Aorta (tissue), 5 donors: Measurements from ENCODE around the gene IFI30. TPM values are rescaled to one million over a fixed set of nuclear protein-coding genes. Genes with fewer than 3 reads are reported as not detected.

Source experiments
- ATAC-seq: fragments of 200-7000 bp; cut with Tn5 transposase; one replicate; pipeline ENCODE4 v1.9.1; 2022; ENCODE audit warnings: moderate library complexity; ENCODE audit not compliant: low FRiP score
- DNase-seq, 2 donors: peaks; one replicate each; pipeline ENCODE4 v3.0.0-alpha.2; 2020
- H3K27ac ChIP-seq, 2 donors: one replicate each; pipeline ENCODE4 v1.5.1; 2013; ENCODE audit warnings: low read length in 2 of 2, mild to moderate bottlenecking in 2 of 2, moderate library complexity in 2 of 2, control low read depth in 1 of 2, inconsistent platforms in 1 of 2, low read depth in 1 of 2
- H3K27me3 ChIP-seq, 2 donors: one replicate each; pipeline ENCODE4 v1.6.1; 2013; ENCODE audit warnings: control low read depth in 1 of 2, low read length in 1 of 2, mild to moderate bottlenecking in 1 of 2, moderate library complexity in 1 of 2; ENCODE audit not compliant: insufficient read depth in 2 of 2, control insufficient read depth in 1 of 2
- H3K36me3 ChIP-seq, 2 donors: one replicate each; pipeline ENCODE4 v1.6.1; 2013; ENCODE audit warnings: control low read depth in 1 of 2, low read length in 1 of 2, mild to moderate bottlenecking in 1 of 2; ENCODE audit not compliant: insufficient read depth in 2 of 2, control insufficient read depth in 1 of 2
- H3K4me1 ChIP-seq, 2 donors: one replicate each; pipeline ENCODE4 v1.6.1; 2013; ENCODE audit warnings: low read length in 2 of 2, control low read depth in 1 of 2, mild to moderate bottlenecking in 1 of 2, moderate library complexity in 1 of 2; ENCODE audit not compliant: insufficient read depth in 2 of 2, control insufficient read depth in 1 of 2
- H3K4me3 ChIP-seq, 2 donors: one replicate each; pipeline ENCODE4 v1.5.1; 2013; ENCODE audit warnings: low read length in 2 of 2, control low read depth in 1 of 2, mild to moderate bottlenecking in 1 of 2
- H3K9me3 ChIP-seq: one replicate; pipeline ENCODE4 v1.6.1; 2013; ENCODE audit warnings: mild to moderate bottlenecking, low read length; ENCODE audit not compliant: control insufficient read depth
- WGBS, 2 donors: extraction: QIAGEN DNeasy Blood & Tissue Kit; methylation state at CpG; one replicate each; pipeline ENCODE4 v1.1.7; 2013; 5-methylcytosine and 5-hydroxymethylcytosine counted together
- intact Hi-C, 2 donors: fragments of 100-400 bp; cut with DNase I; formaldehyde crosslinking; loops; one replicate each; pipeline versions ENCODE4 v1.14.2 to v1.15.0; 2022
- polyA plus RNA-seq, 2 donors: library from polyadenylated mRNA; stranded (reverse); fragments of 200-250 nt; gene quantifications; one replicate each; pipeline ENCODE4 v1.2.3, GENCODE V29; 2013
- total RNA-seq, 2 donors: library from RNA; stranded (reverse); fragmentation: NEBNext Ultra II Directional; extraction: Animal tissue kit (Norgen Biotek cat#: 25700); gene quantifications; one replicate each; pipeline ENCODE4 v1.2.1, GENCODE V29; 2021
- donor health status: healthy with polysubstance abuse.
- donor health status: Bipolar disorder and iron deficiency.
- donor health status: DM: no; HTN: no; CAD: no.
- donor health status: DM: no; HTN: no; CAD: no.
- donor health status: DM: yes; HTN: yes; CAD: no.

The IFI30 gene
- total and polyA plus RNA-seq, 4 donors = 35.0 to 107 (median 89.0) TPM

DNA sequence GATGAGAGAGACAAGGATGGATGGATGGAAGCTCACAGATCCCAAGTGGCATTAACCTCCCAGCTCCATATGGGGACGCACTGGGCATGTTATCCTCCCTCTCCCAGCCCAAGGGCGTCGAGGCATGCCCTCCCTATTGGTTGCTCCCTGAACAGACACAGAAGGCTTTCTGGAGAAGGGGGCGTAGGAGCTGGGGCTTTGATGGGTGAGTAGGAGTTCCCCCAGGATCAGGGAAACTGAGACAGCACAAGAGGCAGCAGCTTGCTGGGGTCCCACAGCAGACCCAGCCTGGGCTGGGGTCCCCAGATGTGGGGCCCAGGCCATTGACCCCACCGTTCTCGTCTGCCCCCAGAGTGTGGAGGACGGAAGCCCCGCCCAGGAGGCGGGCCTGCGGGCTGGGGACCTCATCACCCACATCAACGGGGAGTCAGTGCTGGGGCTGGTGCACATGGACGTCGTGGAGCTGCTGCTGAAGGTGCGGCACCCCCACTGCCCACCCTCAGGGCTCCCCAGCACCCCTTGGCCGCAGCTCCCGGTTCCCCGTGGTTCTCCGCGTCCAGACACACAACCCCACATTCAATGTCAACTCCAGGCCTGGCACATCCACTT is 28.1 kb upstream of the IFI30 start:
- intact Hi-C loops = no loop called here
- ATAC-seq (peak; percentile 31), DNase-seq (no peak)
- no peaks in the 10 kb centered on the region for H3K9me3 ChIP-seq
- no peaks in the 10 kb centered on the region for H3K27me3 ChIP-seq
- H3K4me3 ChIP-seq = no peak overlapping the region
- peaks cover 0 to 2% of the 10 kb centered on the region in 2 donors for H3K36me3 ChIP-seq
- no peaks in the 10 kb centered on the region for H3K4me1 ChIP-seq
- no peak overlapping the region for H3K27ac ChIP-seq
- WGBS, 2 donors = 94% methylated on average over 19 of the region's 19 CpGs

DNA sequence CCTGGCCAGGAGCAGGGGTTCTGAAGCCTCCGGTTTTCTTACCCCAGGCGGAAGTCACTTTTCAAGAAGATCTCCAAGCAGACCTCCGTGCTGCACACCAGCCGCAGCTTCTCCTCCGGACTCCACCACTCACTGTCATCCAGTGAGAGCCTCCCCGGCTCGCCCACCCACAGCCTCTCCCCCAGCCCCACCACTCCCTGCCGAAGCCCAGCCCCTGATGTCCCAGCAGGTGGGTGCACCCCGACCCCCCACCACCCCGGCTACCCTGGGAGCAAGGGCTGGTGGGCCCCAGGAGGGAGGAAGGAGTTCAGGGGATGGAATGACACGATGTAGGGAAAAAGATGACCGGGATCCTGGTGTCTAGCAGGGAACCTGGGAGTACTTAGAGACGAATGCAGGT is 26.2 kb upstream of the IFI30 start:
- no peaks in the 10 kb centered on the region for H3K4me1 ChIP-seq
- DNase-seq (no peak), ATAC-seq (no peak)
- intact Hi-C loops = no loop called here
- no peaks in the 10 kb centered on the region for H3K9me3 ChIP-seq
- WGBS, 2 donors = 90 to 91% methylated on average over 13 of the region's 13 CpGs
- peaks cover 0 to 2% of the 10 kb centered on the region in 2 donors for H3K36me3 ChIP-seq
- H3K27ac ChIP-seq = no peak overlapping the region
- no peak overlapping the region for H3K4me3 ChIP-seq
- H3K27me3 ChIP-seq = no peaks in the 10 kb centered on the region

DNA sequence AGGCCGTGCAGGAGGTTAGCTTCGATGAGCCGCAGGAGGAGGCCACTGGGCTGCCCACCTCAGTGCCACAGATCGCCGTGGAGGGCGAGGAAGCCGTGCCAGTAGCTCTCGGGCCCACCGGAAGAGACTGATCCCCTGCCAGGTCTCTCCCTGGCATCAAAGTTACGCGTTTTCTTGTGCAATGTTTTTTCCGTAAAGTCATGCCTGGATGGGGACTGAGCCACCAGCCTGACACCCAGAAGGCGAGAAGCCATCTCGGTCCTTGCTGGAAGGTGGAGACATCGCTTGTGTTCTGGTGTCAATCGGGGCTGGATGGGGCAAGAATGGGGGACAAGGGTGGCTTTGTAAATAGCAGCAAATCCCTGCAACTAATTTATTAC is 24.0 kb upstream of the IFI30 start:
- WGBS, 2 donors = 85 to 88% methylated on average over 16 of the region's 16 CpGs
- no peaks in the 10 kb centered on the region for H3K4me1 ChIP-seq
- no peak overlapping the region for H3K4me3 ChIP-seq
- no peak for DNase-seq
- H3K27me3 ChIP-seq = no peaks in the 10 kb centered on the region
- H3K9me3 ChIP-seq = no peaks in the 10 kb centered on the region
- no peak for ATAC-seq
- intact Hi-C loops = no loop called here
- no peak overlapping the region for H3K27ac ChIP-seq
- H3K36me3 ChIP-seq = no peaks in the 10 kb centered on the region

DNA sequence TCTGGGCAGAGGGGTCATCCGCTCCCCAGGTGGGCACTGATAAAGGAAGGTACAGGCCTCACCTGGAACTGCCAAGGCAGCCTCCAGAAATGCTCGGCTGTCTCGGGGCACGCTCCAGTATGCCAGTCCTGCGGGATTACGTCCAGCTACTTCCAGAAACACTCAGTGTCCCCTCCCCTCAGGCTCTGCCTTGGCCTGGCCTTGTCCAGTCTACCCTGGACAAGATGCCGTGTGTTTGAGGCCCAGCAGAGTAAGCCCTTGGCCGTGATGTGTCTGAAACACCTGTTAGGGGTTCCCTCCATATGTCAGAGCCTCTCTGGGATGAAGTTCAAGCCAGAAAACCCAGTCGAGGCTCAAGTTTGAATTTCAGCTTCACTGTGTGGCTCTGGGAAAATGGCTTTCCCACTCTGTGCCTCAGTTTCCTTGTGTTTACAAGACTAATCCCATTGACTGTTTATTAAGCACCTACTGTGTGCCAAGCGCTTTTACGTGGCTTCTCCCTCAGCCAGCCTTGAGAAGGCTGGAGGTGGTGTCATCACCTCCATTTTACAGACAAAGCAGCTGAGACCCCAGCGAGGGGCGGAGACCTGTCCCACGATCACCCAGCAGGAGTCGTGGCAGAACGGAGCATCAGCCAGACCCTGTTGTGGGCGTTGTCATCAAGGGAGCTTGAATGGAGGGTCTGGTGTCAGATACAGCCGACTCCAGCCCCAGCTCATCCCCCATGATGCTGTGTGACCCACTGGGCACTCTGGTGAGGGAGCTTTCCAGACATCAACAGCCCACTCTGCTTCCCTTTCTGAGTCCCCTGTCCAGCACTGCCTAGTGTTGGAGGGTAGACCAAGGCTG is 22.6 kb upstream of the IFI30 start:
- intact Hi-C loops = loop anchor here (5.0 to 10.0 kb wide), 3 partner anchors 34 to 146 kb away; partner anchors contain the start of gene ARRDC2 (in 2 of the 2)
- no peak for ATAC-seq

DNA sequence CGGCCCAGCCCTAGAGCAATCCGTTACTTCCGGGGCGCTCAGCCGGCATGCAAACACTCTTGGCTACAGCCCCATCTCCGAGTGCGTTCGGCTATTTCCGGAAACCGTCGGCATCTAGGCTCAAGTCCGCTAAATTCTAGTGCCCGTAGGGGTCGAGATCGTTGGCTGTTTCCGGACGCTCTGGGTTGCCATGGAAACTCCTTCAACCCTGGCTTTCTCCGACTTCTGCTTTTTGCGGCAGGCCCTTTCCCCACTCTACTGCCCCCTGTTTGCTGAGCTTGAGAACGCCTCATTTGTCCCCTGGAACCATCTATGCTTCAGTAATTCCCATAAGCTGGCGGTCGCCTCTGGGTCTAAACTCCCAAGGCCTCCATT is 21.2 kb upstream of the IFI30 start:
- ATAC-seq = peak; percentile 89
- Histone ChIP-seq H3K4me1 (peaks cover 0 to 2% of the 10 kb centered on the region in 2 donors), H3K27ac (peak overlapping the region in 1 of 2 donors; percentile 85), H3K36me3 (no peaks in the 10 kb centered on the region), H3K9me3 (no peaks in the 10 kb centered on the region), H3K27me3 (no peaks in the 10 kb centered on the region), H3K4me3 (peak overlapping the region; percentile 24 to 30)
- intact Hi-C loops = loop anchor here (5.0 to 10.0 kb wide), 3 partner anchors 35 to 148 kb away; partner anchors contain the start of gene ARRDC2 (in 2 of the 2)
- WGBS, 2 donors = 0% methylated on average over 22 of the region's 22 CpGs
- DNase-seq = peak; percentile 99

More for the DNA sequence above, 22.6 kb upstream of the IFI30 start:
- DNase-seq = no peak
- Histone ChIP-seq H3K4me1 (no peaks in the 10 kb centered on the region), H3K4me3 (no peak overlapping the region), H3K27ac (no peak overlapping the region), H3K27me3 (no peaks in the 10 kb centered on the region), H3K9me3 (no peaks in the 10 kb centered on the region), H3K36me3 (no peaks in the 10 kb centered on the region)
- 89 to 90% methylated on average over 18 of the region's 18 CpGs for WGBS, 2 donors

DNA sequence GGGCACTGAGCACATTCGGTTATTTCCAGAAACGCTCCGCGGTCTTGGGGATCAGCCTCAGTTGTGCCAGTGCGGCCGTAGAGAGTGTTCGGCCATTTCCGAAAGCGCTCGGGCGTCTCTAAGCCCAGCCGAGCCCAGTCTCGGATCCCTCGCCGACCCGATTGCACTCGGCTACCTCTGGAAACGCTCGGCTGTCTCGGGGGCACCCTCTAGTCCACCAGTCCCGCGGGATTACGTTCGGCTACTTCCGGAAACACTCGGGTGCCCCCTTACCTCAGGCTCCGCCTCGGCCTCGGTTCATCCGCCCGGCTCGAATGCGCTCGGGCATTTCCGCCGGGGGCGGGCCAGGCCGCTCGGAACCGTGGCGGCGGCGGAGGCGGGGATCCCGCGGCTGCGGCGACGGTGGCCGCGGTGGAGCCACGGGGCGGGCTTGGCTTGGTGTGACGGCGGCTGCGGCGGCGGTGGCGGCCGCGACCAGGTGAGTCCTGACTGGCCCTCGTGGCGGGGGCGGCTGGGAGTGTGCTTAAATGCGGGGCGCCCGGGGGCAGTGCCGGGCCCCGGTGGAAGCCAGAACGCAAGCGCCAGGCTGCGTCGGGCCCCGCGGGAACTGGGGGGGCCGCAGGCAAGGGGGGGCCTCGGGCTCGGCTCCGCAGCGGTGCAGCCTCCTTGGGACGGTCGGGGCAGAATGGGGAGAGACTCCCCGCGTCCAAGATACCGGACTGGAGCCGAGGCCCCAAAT is 20.6 kb upstream of the IFI30 start, which contains the start of gene PIK3R2:
PIK3R2 (plus strand) TSS at position 347 of the 739 bp plus-strand sequence. CDS start 2,717 bp downstream, outside the sequence.
- Histone ChIP-seq H3K36me3 (no peaks in the 10 kb centered on the region), H3K9me3 (no peaks in the 10 kb centered on the region), H3K4me1 (peaks cover 0 to 2% of the 10 kb centered on the region in 2 donors), H3K27ac (peak within 1 kb of the TSS in 1 of 2 donors; percentile 85), H3K27me3 (no peaks in the 10 kb centered on the region), H3K4me3 (peak within 1 kb of the TSS; percentile 24 to 65)
- ATAC-seq (peak; percentile 96), DNase-seq (peak; percentile 100)
- intact Hi-C loops = loop anchor here (5.0 to 10.0 kb wide), 3 partner anchors 36 to 148 kb away; partner anchors contain the start of gene ARRDC2 (in 2 of the 2)
- 1% methylated on average over 58 to 86 of the region's 86 CpGs for WGBS, 2 donors

DNA sequence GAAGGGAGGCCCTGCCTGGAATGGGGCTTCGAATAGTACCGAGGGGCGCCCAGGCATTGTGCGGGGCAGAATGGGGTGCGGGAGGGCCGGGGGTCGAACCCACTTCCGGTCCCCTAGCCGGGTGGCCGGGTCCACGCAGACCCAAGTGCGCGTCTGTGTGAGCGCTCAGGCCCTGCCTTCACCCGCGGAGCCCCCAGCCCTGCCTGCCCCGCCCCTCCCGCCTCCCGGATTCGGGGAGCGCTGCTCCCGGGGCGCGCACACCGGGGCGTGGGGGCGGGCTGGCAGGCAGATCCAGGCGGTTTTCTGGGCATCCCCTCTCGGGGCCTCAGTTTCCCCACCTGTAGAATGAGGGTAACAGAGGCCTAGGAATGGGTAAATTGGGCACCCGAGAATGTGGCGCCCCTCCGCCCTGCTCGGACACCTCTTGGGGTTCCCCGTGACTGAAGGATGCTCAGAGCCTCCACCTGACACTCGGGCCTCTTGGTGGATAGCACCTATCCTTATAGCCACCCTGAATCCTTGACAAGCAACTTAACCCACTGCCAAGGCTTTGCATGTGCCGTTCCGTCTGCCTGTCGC is 20.0 kb upstream of the IFI30 start:
- 1 to 2% methylated on average over 36 to 38 of the region's 38 CpGs for WGBS, 2 donors
- peaks cover 0 to 2% of the 10 kb centered on the region in 2 donors for H3K4me1 ChIP-seq
- H3K27ac ChIP-seq = peak overlapping the region in 1 of 2 donors; percentile 41
- intact Hi-C loops = loop anchor here (5.0 to 10.0 kb wide), 3 partner anchors 36 to 149 kb away; partner anchors contain the start of gene ARRDC2 (in 2 of the 2)
- ATAC-seq (no peak), DNase-seq (peak in 1 of 2 donors; percentile 66)
- H3K36me3 ChIP-seq = no peaks in the 10 kb centered on the region
- no peaks in the 10 kb centered on the region for H3K27me3 ChIP-seq
- peak overlapping the region; percentile 5 to 65 for H3K4me3 ChIP-seq
- no peaks in the 10 kb centered on the region for H3K9me3 ChIP-seq
